GM21447 (cell line): Measurements from ENCODE around the gene SPDYE17.
A peak's percentile ranks its signal among the peaks of the same experiment; 100 is the strongest.
"Not testable (repeated sequence)": the region's sequence is repeated elsewhere in the genome, so short reads cannot be mapped to it uniquely, and the experiment has no call there.

ENCODE experiments used
- ATAC-seq: cut with Tn5 transposase; IDR thresholded peaks from one replicate; pipeline ENCODE4 v1.9.1; 2021; ENCODE audit not compliant: unreplicated experiment

The SPDYE17 gene

DNA sequence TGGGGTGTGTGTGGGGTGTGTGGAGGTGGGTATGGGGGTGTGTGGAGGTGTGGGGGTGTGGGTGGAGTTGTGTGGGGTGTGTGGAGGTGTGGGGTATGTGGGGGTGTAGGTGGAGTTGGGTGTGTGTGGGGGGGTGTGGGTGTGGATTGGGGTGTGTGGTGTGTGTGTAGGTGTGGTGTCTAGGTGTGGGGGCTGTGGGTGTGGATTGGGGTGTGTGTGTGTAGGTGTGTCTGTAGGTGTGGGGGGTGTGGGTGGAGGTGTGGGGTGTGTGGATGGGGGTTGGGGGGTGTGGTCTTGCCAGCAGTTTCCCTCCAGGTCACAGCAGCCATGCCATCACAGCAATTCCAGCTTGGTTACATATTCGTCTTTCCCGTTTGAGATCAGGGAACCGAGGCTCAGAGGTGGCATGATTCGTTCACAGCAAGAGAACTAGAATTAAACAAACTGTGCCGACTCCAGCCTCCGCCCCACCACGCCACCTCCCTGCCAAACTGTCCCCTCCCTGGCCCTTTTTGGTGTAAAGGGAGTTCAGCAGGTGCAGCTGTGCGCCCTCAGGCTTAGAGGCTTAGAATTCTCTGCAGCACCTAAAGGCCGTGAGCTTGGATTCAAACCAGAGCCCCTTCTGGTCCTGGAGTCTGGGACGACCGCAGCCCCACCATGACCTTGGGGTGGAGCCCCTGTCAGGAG lies 33.3 kb downstream of the SPDYE17 start:
- ATAC-seq = not testable (repeated sequence)

DNA sequence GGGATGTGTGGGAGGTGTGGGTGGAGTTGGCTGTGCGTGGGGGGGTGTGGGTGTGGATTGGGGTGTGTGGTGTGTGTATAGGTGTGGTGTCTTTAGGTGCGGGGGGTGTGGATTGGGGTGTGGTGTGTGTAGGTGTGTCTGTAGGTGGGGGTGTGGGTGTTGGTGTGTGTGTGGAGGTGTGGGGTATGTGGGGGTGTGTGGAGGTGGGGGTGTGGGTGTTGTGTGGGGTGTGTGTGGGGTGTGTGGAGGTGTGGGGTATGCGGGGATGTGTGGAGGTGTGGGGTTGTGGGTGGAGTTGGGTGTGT lies 33.9 kb downstream of the SPDYE17 start:
- ATAC-seq = no peak

DNA sequence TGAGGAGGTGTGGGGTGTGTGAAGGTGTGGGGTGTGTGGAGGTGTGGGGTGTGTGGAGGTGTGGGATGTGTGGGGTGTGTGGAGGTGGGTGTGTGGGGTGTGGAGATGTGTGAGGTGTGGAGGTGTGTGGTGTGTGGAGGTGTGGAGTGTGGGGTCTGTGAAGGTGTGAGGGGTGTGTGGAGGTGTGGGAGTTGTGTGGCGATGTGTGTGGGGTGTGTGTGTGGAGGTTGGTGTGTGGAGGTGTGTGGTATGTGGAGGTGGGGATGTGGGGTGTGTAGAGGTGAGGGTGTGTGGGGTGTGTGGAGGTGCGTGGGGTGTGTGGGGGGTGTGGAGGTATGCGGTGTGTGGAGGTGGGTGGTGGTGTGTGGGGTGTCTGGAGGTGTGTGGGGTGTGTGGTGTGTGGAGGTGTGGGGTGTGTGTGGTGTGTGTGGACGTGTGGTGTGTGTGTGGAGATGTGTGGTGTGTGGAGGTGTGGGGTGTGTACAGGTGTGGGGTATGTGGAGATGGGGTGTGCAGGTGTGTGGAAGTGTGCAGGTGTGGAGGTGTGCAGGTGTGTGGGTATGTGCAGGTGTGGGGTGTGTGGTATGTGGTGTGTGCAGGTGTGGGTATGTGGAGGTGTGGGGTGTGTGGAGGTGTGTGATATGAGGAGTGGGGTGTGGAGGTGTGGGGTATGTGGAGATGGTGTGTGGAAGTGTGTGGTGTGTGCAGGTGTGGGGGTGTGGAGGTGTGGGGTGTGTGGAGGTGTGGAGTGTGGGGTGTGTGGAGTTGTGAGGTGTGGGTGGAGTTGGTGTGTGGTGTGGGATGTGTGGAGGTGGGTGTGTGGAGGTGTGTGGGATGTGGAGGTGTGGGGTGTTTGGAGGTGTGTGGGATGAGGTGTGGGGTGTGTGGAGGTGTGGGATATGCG lies 34.5 kb downstream of the SPDYE17 start:
- ATAC-seq = no peak

- not testable (repeated sequence) for ATAC-seq
Observed at GRCh38 chr7:76996932-76997331, 35.2 kb downstream of the SPDYE17 start.

GRCh38 chr7:76994286-76994685 lies 37.9 kb downstream of the SPDYE17 start:
- ATAC-seq = not testable (repeated sequence)

DNA sequence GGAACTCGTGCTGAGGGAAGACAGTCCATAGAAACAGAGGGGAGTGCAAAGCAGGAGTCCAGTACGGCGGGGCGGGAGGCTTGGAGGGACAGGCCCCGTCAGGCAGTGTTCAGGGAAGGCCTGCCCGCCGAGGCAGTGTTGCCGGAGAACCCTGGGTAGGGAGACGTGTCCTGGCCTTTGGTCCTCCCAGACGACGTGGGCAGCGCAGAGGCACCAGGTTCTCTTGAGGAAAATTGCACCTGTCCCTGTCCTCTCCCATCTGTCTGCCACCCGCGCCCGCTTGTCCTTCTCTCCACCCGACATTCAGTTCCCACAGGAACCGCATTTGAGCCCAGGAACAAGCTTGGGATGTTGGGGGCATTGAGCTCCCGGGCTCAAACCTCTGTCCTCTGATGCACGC lies 38.3 kb downstream of the SPDYE17 start:
- not testable (repeated sequence) for ATAC-seq

- not testable (repeated sequence) for ATAC-seq
Observed at GRCh38 chr7:76992871-76993270, 39.3 kb downstream of the SPDYE17 start.

- ATAC-seq = not testable (repeated sequence)
Observed at GRCh38 chr7:76992204-76992603, 40.0 kb downstream of the SPDYE17 start.

- not testable (repeated sequence) for ATAC-seq
Observed at GRCh38 chr7:76990202-76990601, 42.0 kb downstream of the SPDYE17 start.

DNA sequence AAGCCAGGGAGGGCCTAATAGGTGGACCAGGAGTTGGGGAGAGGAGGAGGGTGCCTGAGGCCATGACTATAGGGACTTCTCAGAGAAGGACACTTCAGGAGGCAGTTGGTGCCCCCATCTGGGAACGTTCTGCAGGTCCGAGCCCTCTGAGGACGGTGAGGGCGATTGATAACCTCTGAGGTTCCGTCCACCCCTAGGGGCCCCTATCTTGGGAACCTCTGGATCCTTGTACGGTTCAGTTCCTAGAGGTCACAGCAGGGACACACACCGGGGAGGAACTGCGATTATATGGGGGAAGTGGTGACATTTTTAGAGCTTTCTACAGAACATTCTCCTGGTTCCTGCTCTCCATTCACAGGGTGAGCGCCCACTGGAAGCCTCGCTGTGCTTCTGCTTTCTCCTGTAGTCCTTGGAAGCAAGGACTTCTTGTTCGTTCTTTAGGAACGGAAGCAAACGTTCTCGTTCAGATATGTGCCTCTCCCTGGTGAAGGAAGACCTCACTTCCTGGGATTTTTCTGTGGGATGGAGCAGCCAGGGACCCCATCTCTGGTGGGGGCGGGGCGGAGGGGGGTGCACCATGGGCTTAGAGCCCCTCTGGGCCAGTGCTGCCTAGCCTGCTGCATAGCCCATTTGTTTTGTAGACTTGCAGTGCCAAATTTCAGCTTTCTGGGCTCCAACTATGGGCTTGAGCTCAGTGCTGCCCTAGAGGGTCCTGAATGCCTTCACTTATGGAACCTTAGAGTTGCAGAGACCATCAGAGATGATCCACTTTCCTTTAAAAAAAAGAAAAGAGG lies 46.0 kb downstream of the SPDYE17 start:
- not testable (repeated sequence) for ATAC-seq

- peak; percentile 97 for ATAC-seq
Observed at GRCh38 chr7:76984784-76985136, 47.4 kb downstream of the SPDYE17 start.

GRCh38 chr7:76983937-76984783 lies 48.0 kb downstream of the SPDYE17 start:
- ATAC-seq = peak; percentile 19

- ATAC-seq = not testable (repeated sequence)
Observed at GRCh38 chr7:76983333-76983732, 48.8 kb downstream of the SPDYE17 start.

DNA sequence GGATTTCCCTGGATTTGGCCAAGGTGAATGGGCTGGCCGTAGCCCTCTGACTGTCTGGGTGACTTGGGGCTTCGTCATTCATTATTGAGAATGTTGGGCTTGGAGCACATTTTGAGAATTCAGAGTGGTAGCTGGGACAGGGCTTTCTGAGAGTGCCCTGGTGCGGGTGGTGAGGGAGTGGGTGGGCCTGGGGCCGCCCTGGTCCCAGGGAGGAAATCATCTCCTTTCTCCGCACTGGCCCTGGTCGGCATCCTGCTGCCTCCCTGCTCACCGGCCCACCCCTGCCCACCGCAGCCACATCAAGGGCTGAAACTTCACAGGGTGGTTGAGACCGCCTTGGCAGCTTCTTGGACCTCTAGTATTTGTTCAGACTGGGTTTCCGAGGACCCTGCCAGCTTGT lies 49.7 kb downstream of the SPDYE17 start:
- ATAC-seq = not testable (repeated sequence)

GRCh38 chr7:76981187-76981970 lies 50.8 kb downstream of the SPDYE17 start:
- not testable (repeated sequence) for ATAC-seq

GRCh38 chr7:76980576-76980975 lies 51.6 kb downstream of the SPDYE17 start:
- ATAC-seq = not testable (repeated sequence)

DNA sequence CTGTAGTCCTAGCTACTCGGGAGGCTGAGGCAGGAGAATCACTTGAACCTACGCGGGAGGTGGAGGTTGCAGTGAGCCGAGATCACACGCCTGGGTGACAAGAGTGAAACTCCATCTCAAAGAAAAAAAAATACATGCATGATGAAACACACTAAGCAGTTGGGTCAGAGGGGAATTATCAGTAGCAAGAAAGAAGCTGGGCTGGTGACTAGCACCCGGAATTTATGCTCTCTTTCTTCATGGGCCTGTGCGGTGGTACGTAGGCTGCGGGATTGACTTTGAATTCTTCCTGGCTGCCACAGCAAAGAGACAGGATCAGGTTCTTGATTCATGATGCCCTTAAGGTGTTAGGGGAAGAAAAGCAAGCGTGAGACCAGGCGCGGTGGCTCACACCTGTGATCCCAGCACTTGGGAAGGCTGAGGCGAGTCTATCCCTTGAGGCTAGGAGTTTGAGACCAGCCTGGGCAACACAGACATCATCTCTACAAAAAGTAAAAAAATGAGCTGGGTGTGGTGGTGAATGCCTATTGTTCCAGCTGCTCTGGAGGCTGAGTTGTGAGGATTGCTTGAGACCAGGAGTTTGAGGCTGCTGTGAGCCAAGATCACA lies 54.3 kb downstream of the SPDYE17 start:
- not testable (repeated sequence) for ATAC-seq

DNA sequence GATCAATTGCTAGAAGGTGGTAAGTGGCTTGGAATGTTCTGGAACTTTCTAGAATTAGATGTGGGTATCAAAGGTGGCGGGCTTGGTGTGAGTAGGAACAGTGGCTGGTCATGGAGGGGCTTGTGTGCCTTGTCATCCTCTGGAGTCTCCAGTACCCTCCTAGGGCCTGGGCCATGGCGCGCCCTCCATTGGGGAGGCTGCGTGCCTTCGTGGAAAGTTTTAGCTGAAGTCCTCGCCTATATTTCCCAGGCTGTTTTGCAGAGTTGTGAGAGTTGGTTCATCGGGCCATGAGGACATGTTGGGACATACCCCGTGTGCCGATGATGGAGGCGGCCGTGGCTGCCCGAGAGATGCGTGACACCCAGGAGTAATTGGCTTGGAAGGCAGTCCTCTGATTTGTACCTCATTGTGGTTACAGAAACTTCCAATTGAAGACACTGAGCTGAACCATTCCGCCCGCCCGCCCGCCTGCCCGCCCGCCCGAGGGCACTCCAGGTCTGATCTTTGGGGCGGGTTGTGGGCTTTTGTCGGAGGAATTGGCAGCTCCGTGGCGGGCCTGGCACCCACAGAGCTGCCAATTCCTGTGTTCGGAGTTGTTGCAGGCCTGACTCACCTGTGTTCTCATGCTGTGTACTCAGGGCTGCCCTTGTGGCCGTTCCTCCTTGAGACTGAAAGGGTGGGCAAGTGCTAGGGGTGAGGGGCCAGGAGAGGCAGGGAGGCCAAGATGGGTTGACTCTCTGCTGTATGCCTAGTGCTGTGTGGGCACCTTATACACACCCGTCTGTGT lies 57.2 kb downstream of the SPDYE17 start:
- ATAC-seq = not testable (repeated sequence)

GRCh38 chr7:76974336-76974735 lies 57.8 kb downstream of the SPDYE17 start:
- ATAC-seq = not testable (repeated sequence)
